ENCODE results near the gene SLC24A3.

SLC24A3 gene

GRCh38 chr20:19260412-19261090 lies 48.1 kb downstream of the SLC24A3 start (continued):
- TF ChIP-seq PATZ1 (CRISPR knock-in tag; IDR thresholded peaks at IDR 0.05; ENCODE audit: borderline replicate concordance) (no peak), ZC3H10 (CRISPR knock-in tag; IDR thresholded peaks at IDR 0.05) (no peak)

GRCh38 chr20:19264191-19264590 lies 51.7 kb downstream of the SLC24A3 start:
- ATAC-seq = no peak
- TF ChIP-seq TSHZ2 (CRISPR knock-in tag; IDR thresholded peaks at IDR 0.05) (no peak), OSR1 (CRISPR knock-in tag; IDR thresholded peaks at IDR 0.05) (no peak), CSDC2 (CRISPR knock-in tag; IDR thresholded peaks at IDR 0.05) (no peak), ZNF8 (CRISPR knock-in tag; IDR thresholded peaks at IDR 0.05) (no peak)

- TF ChIP-seq ZNF8 (CRISPR knock-in tag; IDR thresholded peaks at IDR 0.05) (no peak), ESRRG (CRISPR knock-in tag; IDR thresholded peaks at IDR 0.05) (no peak), CSDC2 (CRISPR knock-in tag; IDR thresholded peaks at IDR 0.05) (no peak), POU6F1 (CRISPR knock-in tag; IDR thresholded peaks at IDR 0.05; ENCODE audit: borderline replicate concordance, low read depth) (no peak), ARNTL (CRISPR knock-in tag; IDR thresholded peaks at IDR 0.05; ENCODE audit: borderline replicate concordance, low read depth) (no peak), ZNF70 (CRISPR knock-in tag; IDR thresholded peaks at IDR 0.05) (no peak), ZNF565 (CRISPR knock-in tag; conservative IDR thresholded peaks at IDR 0.05; ENCODE audit: low read depth) (no peak)
- ATAC-seq = no peak
These were observed 53.4 kb downstream of the SLC24A3 start for GRCh38 chr20:19265646-19266374.

- ATAC-seq = no peak
- TF ChIP-seq CSDC2 (CRISPR knock-in tag; IDR thresholded peaks at IDR 0.05) (no peak), BACH2 (CRISPR knock-in tag; IDR thresholded peaks at IDR 0.05; ENCODE audit: borderline replicate concordance) (no peak), POU6F1 (CRISPR knock-in tag; IDR thresholded peaks at IDR 0.05; ENCODE audit: borderline replicate concordance, low read depth) (no peak), ZFP3 (CRISPR knock-in tag; IDR thresholded peaks at IDR 0.05) (no peak), TCF4 (CRISPR knock-in tag; IDR thresholded peaks at IDR 0.05; ENCODE audit: borderline replicate concordance) (no peak), ZFP30 (CRISPR knock-in tag; IDR thresholded peaks at IDR 0.05) (no peak), PPARA (CRISPR knock-in tag; IDR thresholded peaks at IDR 0.05; ENCODE audit: borderline replicate concordance) (no peak), CSRNP3 (CRISPR knock-in tag; IDR thresholded peaks at IDR 0.05) (no peak), TSHZ2 (CRISPR knock-in tag; IDR thresholded peaks at IDR 0.05) (no peak), ISL1 (CRISPR knock-in tag; IDR thresholded peaks at IDR 0.05) (no peak), PATZ1 (CRISPR knock-in tag; IDR thresholded peaks at IDR 0.05; ENCODE audit: borderline replicate concordance) (no peak), ARNTL (CRISPR knock-in tag; IDR thresholded peaks at IDR 0.05; ENCODE audit: borderline replicate concordance, low read depth) (no peak), GLIS3 (CRISPR knock-in tag; IDR thresholded peaks at IDR 0.05) (no peak), SNAI2 (CRISPR knock-in tag; IDR thresholded peaks at IDR 0.05) (no peak)
These were observed 56.0 kb downstream of the SLC24A3 start for GRCh38 chr20:19268426-19268825.
